GM18498 (cell line): Measurements from ENCODE around the gene GRIN1.

Experiments
- ATAC-seq: cut with Tn5 transposase; IDR thresholded peaks from one replicate; pipeline ENCODE4 v1.9.1; 2021; ENCODE audit warnings: mild to moderate bottlenecking, moderate library complexity; ENCODE audit not compliant: unreplicated experiment

Gene GRIN1

GRCh38 chr9:137138722-137139467, at the start of gene GRIN1:
Gene GRIN1 (plus strand): TSS chr9:137139154. CDS start chr9:137139487, 333 bp downstream.
- ATAC-seq, result no peak

GRCh38 chr9:137089232-137089947, 49.6 kb upstream of the GRIN1 start:
- ATAC-seq, result no peak

DNA sequence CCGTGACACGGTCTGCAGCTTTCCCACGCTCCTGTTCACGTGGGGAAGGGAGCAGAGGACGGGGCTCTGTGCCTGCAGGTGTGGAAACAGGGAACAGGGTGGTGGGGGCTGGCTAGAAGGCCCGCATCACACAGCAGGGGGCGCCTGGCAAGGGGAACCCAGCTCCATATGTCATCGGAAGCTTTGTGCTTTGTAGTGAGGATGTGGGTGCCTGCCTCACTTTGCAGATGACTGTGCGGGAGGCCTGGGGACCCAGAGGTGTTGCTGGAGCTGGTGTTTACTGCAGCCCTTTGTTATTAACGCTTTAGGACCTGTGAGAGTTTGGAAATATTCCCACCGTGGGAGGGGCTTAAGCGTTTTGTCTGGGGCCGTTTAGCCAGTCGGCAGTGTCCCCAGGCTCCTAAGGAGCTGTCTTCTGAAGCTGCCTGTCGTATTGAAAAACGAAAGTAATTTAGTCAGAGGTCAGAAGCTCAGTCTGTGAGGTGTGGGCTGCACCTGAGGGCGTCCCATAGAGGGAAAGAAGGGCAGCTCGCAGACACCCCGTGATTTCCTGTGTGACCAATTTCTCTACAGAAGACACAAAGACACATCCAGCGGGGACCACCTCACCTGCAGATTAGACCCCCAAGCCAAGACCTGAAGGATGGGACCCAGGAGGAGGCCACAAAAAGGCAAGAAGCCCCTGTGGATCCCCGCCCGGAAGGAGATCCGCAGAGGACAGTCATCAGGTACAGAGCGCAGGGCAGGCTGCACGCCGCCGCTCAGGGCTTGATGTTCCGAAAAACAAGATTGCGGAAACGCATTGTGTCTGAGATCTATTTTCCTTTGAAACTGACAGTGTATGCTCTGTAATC, 43.1 kb upstream of the GRIN1 start:
- peak; percentile 77 for ATAC-seq

- no peak for ATAC-seq
Observed at GRCh38 chr9:137096785-137097546, 42.0 kb upstream of the GRIN1 start.

DNA sequence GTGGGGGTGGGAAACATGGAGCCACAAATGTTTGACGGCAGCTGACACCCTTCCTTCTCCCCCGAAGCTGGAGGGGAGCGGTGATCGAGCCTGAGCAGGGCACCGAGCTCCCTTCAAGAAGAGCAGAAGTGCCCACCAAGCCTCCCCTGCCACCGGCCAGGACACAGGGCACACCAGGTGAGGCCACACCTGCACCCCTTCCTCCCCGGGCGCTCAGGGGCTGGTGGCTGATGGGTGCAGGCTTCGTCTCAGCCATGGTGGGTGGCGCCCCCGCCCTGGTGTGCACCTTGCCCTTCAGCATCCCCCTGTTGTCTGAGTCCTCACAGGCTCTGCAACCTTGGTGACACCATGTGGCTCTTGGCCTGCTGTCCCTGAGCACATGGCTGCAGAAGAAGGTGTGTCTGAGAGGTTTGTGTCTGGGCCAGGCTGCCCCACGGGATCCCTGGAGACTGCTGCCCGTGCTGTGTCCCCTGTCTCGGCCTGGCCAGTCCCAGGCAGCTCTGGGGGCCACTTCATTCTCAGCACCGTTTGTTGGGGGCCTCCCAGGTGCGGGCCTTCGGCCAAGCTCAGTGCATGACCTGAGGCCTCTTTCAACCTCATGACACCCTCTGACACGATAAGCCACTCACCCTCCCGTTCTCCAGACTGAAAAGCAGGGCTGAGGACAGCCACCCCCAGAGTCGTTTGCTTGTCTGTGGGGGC, 41.0 kb upstream of the GRIN1 start:
- no peak for ATAC-seq

DNA sequence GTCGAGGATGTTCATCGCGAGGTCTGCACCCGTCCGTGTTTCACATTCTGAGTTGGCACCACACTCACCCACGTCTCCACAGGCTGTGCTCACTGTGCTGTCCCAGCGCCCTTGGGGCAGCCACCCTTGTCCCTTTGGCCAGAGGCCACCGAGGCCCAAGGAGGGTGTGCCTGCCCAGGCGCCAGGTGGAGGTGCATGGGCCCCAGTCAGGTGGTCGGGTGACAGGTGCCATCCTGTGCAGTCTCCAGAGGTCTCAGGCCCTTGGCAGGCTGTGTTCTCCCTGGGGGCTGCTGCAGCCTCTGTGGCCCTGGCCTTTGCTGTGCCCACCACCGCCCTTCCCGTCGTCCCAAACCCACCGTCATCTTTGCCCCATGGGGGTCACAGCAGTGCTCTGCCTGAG, 39.7 kb upstream of the GRIN1 start:
- ATAC-seq, result no peak

DNA sequence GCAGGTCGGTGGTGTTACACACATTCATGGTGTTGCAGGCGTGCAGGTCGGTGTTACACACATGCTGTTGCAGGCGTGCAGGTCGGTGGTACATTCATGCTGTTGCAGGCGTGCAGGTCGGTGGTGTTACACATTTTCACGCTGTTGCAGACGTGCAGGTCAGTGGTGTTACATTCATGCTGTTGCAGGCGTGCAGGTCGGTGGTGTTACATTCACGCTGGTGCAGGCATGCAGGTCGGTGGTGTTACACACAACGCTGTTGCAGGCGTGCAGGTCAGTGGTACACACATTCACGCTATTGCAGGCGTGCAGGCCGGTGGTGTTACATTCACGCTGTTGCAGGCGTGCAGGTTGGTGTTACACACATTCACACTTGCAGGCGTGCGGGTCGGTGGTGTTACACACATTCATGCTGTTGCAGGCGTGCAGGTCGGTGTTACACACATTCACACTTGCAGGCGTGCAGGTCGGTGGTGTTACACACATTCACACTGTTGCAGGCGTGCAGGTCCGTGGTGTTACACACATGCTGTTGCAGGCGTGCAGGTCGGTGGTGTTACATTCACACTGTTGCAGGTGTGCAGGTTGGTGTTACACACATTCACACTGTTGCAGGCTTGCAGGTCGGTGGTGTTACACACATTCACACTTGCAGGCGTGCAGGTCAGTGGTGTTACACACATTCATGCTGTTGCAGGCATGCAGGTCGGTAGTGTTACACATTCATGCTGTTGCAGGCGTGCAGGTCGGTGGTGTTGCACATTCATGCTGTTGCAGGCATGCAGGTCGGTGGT, 35.6 kb upstream of the GRIN1 start:
- no peak for ATAC-seq

GRCh38 chr9:137105814-137106661, 32.9 kb upstream of the GRIN1 start:
- ATAC-seq, result no peak

DNA sequence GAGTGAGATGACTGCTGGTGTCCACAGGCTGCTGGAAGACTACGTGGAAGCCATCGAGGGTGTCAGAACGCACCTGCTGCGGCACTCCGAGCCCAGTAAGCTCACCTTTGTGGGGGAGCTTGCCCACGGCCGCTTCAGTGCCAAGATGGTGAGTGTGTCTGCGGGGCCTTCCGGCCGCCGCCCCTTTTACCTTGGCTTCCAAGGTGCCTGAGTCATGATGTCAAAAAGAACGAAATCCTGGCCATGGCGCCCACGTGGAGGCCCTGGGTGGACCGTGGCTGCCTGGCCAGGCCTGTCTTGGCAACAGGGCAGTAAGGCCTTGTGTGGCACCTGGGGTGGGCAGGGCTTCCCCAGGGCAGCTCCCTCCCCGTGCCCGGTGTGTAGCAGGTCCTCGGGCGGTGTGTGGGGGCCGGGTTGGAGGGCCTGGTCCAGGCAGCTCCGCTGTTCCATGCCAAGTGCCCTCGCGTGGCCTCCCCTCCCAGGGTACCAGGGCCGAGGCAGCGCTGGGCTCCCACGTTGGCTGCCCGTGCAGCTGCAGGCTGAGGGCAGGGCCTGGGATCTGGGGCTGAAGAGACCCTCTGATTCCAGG, 32.2 kb upstream of the GRIN1 start:
- no peak for ATAC-seq

DNA sequence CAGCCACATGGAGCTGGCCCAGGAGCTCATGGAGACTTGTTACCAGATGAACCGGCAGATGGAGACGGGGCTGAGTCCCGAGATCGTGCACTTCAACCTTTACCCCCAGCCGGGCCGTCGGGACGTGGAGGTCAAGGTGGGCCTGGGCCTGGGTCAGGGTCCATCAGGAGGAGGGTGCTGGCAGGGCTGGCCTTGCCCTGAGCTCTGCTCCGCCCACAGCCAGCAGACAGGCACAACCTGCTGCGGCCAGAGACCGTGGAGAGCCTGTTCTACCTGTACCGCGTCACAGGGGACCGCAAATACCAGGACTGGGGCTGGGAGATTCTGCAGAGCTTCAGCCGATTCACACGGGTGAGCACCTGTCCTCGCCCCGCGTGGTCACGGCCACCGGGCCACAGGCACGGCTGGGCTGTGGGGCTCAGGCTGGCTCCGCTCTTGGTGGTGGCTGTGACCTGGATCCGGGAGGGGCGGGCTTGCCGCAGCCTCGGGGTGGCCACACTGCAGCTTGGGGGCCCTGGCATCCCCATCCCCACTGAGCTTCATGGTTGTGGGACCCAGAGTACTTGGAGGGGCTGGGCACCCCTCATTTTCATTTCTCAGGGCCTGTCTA, 31.5 kb upstream of the GRIN1 start:
- no peak for ATAC-seq

- no peak for ATAC-seq
Observed at GRCh38 chr9:137107982-137108381, 31.0 kb upstream of the GRIN1 start.

- no peak for ATAC-seq
Observed at GRCh38 chr9:137108608-137109249, 30.2 kb upstream of the GRIN1 start.

DNA sequence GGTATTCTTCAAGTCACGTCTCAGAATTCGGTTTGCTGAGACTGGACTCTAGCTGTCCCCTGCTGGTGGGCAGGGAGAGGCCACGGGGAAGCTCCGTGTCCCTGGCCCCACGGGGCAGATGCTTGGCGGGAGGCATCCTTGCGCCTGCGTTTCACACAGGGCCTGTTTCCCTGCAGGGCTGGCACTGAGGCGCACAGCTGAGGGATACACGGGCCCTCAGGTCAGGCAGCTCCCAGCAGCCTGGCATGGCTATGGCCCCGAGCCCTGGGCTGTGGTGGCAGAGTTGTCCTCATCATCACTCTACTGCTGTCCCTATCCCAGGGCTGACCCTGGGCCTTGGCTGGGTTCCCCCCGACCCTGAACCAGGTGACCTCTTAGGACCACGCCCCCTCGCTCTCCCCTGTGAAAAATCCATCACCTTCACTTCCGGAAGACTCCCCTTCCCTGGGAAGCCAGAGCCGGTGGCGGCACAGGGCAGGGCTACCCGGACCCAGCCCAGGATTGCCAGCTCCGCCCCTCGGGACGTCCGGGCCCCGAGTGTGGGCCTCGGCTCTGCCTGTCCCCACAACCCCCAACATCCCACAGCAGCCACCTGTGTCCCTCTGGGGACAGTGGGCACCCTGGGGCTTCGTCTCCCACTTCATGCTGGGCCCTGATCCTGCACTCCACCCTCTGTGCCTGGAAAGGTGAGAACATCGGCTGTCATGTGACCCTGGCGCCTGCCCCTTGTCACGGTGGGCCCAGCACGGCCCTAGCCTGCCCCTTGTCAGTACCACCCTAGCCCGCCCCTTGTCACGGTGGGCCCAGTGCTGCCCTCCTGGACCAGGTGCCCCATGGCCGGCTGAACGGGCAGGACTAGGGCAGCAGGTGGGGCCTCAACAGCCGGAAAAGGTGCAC, 29.5 kb upstream of the GRIN1 start:
- ATAC-seq, result no peak

DNA sequence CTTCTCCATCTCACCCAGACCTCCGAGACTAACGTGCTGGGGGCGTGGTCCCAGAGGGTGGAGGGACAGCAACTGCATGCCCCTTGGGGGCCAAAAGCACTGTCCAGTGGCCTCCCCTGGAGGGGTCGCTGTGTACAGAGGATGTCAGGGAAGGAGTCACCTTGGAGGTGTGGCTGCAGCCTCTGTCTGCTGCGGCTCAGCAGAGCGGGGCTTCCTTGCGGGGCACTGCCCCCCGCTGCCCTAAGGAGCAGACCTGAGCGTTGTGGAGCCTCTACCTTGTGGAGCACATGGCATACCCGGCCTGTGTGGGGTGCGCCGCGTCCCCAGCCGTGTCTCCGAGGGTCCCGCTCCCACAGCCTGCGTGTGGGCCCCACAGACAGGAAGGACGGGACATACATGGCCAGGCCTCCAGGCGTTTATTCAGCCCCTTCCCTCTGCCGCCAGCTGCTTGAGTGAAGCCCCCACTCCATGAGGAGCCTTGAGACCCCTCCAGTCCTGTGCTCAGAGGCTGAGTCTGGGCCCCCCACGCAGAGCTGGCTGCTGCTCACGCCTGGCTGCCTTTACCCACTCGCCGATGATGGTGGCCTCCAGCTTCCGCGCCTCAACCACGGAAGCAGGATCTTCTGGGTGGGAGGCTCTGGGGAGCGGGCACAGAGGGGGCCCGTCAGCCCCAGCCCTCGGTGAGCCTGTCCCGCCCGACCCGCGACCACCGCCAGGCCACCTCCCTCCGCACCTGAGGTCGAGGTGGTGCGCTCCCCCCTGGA, 28.6 kb upstream of the GRIN1 start:
- no peak for ATAC-seq
